ENCODE data around the gene TNRC6C.

The TNRC6C gene

DNA sequence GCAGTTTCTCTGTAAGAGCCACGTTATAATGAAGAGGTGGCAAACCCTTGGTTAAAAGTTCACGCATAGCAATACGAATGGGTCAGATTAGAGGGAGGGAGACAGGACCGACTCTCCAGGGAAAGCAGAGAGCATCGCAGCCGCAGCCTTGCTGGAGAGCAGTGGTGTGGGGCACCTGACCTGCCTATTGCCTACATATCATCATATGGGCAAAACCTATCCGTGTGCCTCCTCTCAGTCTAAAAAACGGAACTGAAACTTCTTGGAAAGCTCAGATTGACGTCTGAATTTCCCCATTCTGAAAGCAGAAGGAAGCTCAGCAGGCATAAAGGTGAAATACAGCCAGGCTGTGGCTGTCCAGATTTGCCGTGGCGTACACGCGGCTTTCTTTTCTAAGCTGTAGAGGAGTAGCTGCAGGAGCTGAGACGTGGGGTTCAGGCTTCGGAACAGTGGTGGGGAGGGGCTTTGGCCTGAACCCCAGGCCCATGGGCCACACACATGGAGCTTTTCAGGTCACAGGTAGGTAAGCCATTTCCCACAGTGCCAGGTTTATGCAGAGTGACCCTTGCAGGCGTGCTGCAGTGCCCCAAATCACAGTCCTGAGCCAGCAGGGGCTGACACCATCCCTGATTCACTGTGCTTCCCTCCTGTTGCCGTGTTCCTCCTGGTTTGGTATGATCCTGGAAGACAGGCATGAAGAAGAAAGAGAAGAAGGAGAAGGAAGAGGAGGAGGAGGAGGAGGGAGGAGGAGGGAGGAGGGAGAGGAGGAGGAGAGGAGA is 41.6 kb upstream of the TNRC6C start:
- DNase-seq (ENCODE audit: low spot score), result no peak
- TF ChIP-seq, protein P1, sequence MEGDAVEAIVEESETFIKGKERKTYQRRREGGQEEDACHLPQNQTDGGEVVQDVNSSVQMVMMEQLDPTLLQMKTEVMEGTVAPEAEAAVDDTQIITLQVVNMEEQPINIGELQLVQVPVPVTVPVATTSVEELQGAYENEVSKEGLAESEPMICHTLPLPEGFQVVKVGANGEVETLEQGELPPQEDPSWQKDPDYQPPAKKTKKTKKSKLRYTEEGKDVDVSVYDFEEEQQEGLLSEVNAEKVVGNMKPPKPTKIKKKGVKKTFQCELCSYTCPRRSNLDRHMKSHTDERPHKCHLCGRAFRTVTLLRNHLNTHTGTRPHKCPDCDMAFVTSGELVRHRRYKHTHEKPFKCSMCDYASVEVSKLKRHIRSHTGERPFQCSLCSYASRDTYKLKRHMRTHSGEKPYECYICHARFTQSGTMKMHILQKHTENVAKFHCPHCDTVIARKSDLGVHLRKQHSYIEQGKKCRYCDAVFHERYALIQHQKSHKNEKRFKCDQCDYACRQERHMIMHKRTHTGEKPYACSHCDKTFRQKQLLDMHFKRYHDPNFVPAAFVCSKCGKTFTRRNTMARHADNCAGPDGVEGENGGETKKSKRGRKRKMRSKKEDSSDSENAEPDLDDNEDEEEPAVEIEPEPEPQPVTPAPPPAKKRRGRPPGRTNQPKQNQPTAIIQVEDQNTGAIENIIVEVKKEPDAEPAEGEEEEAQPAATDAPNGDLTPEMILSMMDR (IDR thresholded peaks at IDR 0.05; ENCODE audit: extremely low read depth, missing control alignments), result no peak

DNA sequence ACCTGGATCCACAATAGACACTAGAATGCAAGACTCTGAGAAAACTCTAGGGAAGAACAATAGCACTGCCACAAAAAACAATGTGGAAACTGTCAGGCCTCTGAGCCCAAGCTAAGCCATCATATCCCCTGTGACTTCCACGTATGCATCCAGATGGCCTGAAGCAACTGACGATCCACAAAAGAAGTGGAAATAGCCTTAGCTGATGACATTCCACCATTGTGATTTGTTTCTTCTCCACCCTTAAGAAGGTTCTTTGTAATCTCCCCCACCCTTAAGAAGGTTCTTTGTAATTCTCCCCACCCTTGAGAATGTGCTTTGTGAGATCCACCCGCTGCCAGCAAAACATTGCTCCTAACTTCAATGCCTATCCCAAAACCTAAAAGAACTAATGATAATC is 39.2 kb upstream of the TNRC6C start:
- TF ChIP-seq, protein P1 (IDR thresholded peaks at IDR 0.05; ENCODE audit: extremely low read depth, missing control alignments), result no peak
- DNase-seq (ENCODE audit: low spot score), result no peak

DNA sequence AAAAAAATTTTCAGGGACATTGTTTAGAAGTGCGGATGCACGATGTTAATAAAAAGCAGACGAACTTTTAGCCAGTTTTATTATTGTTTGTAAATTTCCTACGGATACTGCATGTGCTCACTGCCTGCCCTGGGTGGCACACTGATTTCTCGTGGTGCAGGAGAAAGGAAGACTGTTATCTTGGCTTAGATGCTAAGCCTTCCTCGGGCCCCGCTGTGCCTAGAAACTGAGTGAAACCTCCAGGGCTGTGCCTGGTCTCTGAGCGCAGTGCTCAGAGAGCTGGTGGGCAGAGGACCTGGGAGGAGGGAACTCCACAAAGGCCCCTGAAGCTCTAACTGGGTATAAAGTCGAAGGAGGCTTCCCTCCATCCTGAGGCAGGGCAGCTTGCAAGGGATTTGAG is 35.4 kb upstream of the TNRC6C start:
- no peak for DNase-seq (ENCODE audit: low spot score)
- TF ChIP-seq, protein P1 (IDR thresholded peaks at IDR 0.05; ENCODE audit: extremely low read depth, missing control alignments), result no peak

DNA sequence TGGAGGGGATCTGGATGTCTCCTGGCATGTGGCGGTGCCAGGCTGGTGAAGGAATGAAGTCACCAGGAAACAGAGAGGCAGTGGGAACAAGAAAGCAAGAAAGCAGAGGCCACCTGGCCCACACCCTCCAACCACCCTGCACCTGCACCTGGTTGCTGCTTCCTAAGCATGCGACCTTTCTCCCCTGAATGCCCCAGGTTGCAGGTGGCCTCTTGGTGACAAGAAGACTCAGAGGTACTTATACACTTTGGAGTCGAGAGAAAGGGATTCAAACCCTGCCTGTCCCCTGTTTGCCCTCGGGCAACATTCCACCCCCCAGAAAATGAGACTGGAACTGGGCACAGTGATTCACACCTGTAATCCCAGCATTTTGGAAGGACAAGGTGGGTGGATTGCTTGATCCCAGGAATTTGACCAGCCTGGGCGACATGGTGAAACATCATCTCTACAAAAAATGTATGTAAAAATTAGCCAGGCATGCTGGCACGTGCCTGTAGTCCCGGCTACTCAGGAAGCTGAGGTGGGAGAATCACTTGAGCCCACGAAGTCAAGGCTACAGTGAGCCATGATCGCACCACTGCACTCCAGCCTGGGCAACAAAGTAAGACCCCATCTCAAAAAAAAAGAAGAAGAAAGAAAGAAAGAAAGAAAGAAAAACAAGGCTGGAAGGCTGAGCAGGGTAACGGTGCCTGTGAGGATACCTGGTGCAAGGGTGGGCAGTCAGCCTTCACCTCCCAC is 34.6 kb upstream of the TNRC6C start:
- TF ChIP-seq, protein P1 (IDR thresholded peaks at IDR 0.05; ENCODE audit: extremely low read depth, missing control alignments), result no peak
- no peak for DNase-seq (ENCODE audit: low spot score)

DNA sequence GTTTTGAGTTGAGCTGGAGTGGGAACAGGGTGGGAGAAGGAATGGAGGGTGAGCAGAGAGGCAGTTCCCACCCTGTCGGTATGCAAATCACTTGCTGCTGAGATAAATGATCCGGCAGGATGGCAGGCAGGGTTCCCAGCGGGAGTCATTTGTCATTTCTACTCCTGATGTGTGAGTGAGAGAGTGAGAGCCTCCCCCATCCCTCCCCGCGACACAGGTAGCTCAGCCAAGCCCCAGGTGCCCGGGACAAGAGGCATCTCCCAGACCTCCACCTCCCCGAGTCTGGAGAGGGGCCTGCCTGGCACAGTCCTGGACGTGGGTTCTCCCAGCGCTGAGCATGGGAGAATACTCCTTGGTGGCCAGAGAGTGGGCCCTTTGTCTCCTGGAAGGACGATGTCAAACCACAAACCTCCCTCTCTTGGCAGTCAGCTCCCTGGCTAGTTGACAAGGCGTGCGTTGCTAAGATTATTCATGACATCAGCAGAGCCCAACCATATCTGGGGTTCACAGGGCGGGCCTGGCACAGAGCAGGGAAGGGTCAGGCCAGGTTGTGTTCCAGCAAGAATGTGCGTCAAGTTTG is 33.7 kb upstream of the TNRC6C start:
- TF ChIP-seq, protein P1 (IDR thresholded peaks at IDR 0.05; ENCODE audit: extremely low read depth, missing control alignments), result no peak
- DNase-seq (ENCODE audit: low spot score), result no peak

DNA sequence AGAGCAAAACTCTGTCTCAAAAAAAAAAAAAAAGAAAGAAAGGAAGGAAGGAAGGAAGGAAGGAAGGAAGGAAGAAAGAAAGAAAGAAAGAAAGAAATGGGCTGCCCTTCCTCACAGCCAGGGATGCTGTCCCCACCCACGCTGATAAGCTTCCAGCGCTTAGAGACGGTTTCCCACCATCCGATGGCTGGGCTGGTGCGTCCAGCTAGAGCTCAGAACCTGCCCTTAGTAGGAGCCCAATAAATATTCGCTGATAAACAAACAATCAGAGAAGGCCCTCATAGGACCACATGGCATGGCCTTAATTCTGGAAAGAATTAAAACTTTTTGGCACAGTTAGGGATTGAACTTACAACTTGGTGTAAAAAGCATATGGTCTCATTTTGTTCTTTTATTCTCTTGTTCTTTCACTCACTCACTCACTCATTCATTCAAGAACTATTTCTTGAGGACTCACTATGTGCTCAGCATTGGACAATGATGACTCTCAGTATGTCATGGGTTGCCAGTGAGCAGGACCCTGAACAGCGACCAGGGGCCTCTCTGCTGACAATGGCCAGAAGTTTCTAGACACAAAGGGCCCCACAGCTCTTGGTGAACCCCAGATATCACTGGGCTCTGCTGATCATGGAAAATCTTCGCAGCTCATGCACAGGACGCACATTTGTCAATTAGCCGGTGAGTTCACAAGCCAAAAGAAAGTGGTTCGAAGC is 32.5 kb upstream of the TNRC6C start:
- DNase-seq (ENCODE audit: low spot score), result no peak
- TF ChIP-seq, protein P1 (IDR thresholded peaks at IDR 0.05; ENCODE audit: extremely low read depth, missing control alignments), result no peak

Measured in GM20000 (cell line).